HT-29 (cell line): Measurements from ENCODE around the gene PIAS2. TPM values are rescaled to one million over a fixed set of nuclear protein-coding genes. Genes with fewer than 3 reads are reported as not detected.

ENCODE experiments used
- DNase-seq: peaks from one replicate; pipeline ENCODE4 v3.0.0-alpha.2; 2015; ENCODE audit warnings: low spot score
- total RNA-seq: library from RNA; depleted of rRNA; stranded (reverse); fragments of >200 nt; shearing (Covaris generic); gene quantifications from 2 replicates; pipeline ENCODE4 v1.2.3, GENCODE V29; 2014; rRNA removed

The PIAS2 gene
- total RNA-seq, 1 experiment from 2014 or later, result 8.9 TPM

DNA sequence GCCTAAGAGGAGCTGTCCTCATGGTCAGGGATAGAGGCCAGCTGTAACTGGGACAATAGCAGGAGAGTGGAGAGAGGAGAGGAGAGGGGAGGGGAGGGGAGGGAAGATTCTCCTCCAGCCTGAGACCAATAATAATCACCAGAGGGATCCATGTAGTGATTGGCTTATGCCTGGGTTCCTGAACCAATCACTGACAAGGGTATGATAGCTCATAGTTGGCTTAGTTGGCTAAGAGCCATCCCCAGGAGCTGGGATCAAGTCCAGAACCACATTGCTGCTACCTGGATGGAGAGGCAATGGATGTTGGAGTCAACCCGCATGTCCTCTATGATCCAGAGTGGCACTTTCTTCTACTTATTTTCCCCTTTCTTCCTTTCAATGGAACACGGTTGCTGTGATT lies 152.7 kb downstream of the PIAS2 start:
- no peak for DNase-seq

DNA sequence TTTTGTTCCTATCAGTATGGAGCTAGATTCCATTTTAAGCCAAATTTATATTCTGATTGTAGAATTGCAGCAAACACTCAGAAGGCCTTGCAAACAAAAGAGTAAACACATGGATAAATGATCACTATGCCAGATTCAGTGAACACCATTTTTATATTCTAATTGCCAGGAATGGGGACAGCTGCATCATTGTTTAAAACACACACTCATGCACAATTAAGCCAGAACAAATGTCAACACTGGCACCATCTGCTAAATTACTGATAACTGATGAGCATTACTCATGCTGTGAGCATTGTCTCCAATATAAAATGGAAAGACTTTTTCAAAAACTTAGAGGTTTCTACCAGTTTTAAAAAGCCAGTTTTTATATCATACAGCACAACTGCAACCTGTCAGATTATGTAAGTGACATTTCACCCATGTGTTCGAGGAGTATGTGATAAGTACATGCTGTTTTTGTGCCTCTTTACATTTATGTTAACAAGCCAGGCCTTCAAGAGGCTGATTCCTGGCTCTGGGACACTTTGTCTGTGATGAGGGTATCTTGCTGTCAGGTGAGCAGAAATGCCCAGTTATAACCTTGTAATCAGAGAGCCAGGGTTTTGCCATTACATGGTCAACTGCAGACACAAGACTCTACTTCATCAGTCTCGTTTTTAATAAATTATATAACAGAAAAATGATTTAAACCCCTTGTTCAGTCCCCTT lies 156.1 kb downstream of the PIAS2 start:
- no peak for DNase-seq

DNA sequence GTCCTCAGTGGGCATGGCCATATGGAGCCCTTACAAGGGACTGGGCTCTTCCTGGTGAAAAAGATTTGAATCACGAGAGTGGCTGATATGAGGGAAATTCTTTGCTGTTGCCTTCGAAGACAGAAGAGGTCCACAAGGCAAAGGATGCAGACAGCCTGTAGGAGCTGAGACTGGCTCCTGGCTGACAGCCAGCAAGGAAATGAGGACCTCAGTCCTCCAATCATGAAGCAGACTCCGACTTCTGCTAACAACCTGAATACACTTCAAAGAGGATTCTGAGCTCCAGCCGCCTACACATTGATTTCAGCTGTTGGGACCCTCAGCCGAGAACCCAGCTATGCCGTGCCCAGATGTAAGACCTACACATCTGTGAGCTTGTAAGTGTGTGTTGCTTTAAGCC lies 157.4 kb downstream of the PIAS2 start:
- no peak for DNase-seq

DNA sequence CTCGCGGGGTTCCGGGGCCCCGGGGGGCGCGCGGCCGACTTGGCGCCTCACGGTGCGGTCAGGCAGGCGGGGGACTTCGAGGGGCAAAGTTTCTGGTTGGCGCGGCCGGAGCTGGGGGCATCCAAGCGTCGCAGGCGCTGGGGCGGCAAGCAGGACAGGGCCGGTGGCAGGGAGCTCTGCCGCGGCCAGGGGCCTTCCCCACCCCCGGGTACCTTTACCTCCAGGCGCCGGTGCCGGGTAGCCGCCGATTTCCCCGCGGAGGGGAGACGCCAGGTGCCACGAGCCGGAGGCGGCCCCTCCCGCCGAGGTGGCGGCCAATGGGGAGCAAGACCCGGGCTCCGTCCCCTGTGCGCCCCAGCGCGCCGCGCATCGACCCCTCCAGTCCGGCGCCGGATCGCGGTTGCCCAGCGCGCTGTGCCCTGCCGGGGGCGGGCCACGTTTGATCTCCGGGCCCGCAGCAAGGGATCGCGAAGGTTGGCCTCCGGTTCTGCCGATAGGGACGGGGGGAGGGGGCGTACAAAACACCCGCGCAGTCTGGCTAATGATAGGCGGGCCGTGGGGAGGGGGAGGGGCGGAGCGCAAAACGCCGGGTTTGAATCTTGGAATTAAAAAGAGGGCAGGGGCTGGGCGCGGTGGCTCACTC lies 160.6 kb downstream of the PIAS2 start, which contains the start of gene ST8SIA5:
ST8SIA5 (minus strand) TSS at position 495 of the 643 bp plus-strand sequence. CDS start 545 bp downstream, outside the sequence.
- DNase-seq, result no peak

DNA sequence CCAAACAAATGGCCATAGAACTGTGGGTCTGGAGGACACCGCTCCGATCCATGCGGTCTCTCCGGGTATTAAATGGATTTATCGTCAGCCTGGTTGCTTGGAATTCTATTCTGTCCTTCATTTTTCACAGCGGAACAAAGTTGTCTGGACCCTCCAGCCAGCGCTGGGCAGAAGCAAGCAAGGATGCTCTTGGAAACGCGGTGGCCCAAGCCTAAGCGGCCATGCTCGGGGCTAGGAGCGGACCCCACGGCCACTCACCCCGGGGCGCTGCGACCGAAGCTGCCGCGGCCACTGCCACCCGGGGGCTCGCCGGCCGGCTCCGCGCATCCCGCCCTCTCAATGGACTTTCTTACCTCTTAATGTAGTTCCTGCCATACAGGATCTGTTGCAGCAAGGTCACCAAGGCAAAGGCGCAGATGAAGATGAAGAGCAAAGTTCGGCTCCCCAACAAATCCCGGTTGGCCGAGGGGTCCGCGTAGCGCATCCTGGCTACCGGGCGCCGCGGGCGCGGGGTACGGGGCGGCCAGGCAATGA lies 161.2 kb downstream of the PIAS2 start:
- no peak for DNase-seq

DNA sequence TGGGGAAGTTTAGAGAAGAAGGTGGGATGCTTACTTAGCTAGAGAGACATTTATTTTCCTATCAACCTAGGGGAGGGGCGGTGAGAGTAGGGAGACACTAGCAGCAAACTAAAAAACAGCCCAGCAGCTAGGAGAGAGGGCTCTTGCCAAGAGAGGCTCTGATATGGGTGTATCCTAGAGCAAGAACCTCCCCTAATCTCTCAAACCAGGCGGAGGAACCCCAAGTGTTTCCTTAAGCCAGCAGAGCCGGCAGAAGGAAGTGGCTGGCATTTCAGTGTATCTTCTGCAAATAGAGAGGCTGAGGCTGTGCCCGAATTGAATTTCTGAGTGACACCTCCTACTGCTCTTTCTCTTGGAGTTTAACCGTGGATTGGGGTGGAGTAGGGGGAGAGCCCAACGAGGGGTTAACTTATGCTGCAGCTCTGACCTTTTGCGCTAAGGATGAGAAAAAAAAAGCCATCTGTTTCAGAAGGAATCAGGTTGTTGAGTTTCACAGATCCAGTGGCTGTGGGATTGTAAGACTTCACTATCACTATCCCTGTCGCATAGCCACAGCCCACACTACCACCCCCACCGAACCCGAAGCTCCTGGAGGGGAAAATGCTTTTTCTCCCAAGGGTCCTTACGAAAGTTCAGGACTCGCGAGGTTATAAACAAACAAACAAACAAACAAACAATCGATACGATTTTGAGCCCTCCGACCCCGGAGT lies 161.8 kb downstream of the PIAS2 start:
- no peak for DNase-seq

DNA sequence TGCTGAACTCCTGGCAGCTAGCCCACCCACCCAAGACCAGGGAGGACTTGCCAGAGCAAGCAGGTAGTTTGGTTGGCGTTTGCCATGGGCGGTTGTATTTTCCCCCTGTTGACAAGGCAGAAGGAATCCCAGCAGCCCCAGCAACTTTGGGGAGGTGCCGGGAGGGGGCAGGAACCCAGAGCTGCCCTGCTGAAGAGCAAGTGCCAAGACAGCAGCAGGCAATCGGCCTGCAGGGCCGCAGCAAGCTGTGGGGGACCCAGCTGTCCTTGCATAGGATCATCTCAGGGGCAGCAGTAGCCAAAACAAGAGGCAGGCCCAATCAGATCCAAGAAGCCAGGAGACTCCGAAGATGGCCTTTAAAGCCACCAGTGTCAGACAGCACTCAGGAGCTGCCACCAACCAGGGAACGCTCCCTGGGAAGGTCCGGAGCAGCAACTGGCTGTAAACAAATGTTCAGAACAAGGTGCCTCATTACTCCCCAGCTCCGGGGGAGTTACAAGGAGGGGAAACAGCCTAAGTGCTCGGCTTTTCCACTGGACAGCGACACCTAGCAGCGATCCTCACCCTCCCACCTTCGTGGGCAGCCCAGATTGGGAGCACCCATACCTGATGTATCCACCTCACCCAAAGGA lies 162.5 kb downstream of the PIAS2 start:
- no peak for DNase-seq

DNA sequence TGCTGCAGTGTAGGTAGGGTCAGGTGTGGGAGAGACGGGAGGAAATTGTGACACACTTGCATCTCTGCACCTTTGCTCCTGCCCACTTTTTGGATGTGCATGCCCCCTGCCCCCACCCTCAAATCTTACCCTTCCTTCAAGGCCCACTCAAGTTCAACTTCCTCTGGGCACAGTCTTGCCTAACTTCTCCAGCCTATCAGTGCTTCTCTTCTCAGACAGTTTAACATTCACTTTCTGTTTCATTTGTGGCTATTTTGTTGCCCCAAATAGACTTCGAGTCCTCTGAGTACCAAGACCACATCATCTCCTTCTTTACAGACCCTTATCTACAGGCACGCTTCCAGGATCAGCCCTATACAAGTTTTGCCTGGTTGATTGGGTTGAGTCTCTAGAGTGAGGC lies 163.1 kb downstream of the PIAS2 start:
- DNase-seq, result no peak

Other genes starting within 250 kb of the PIAS2 start
- gene ST8SIA5, start 160.5 kb downstream of the PIAS2 start, total RNA-seq, result not detected in 2 replicates
- gene KATNAL2, start 95 bp upstream of the PIAS2 start, total RNA-seq, result 0.23 TPM in 1 of 2 replicates, not detected in the other
- not detected in 2 replicates for gene ELOA2, start 118.1 kb upstream of the PIAS2 start, total RNA-seq
- gene HDHD2, start 233.0 kb upstream of the PIAS2 start, total RNA-seq, result 8.4 and 12.2 TPM in 2 replicates